CD14-positive monocyte (primary cell): ENCODE data around the gene LGI2. TPM values are rescaled to one million over a fixed set of nuclear protein-coding genes. Genes with fewer than 3 reads are reported as not detected.

ENCODE experiments used
- DNase-seq, 3 donors: peaks; one replicate each; pipeline ENCODE4 v3.0.0-alpha.2; 2011 to 2022
- H2AFZ ChIP-seq: 2 replicates; pipeline ENCODE4 v1.6.0; 2012; ENCODE audit warnings: mild to moderate bottlenecking, low read depth, low read length, inconsistent platforms; ENCODE audit not compliant: insufficient read depth, poor library complexity, severe bottlenecking
- H3K27ac ChIP-seq, 2 donors: 1 replicate in 1 of 2; 2 replicates in 1 of 2; pipeline ENCODE4 v1.5.1; 2012 to 2013; ENCODE audit warnings: low read length in 2 of 2, control low read depth in 1 of 2, inconsistent platforms in 1 of 2, low read depth in 1 of 2, mild to moderate bottlenecking in 1 of 2
- H3K27me3 ChIP-seq, 2 donors: one replicate each; pipeline versions ENCODE4 v1.6.0 to v1.6.1; 2011 to 2013; ENCODE audit warnings: low read length in 2 of 2; ENCODE audit not compliant: control insufficient read depth in 2 of 2, insufficient read depth in 2 of 2
- H3K36me3 ChIP-seq, 2 donors: replicated peaks in 1 of 2; 1 replicate in 1 of 2; 2 replicates in 1 of 2; pipeline versions ENCODE4 v1.5.1 to v1.6.1; 2012 to 2013; ENCODE audit warnings: low read length in 2 of 2, control low read depth in 1 of 2, inconsistent platforms in 1 of 2, mild to moderate bottlenecking in 1 of 2; ENCODE audit not compliant: insufficient read depth in 2 of 2, control insufficient read depth in 1 of 2
- H3K4me1 ChIP-seq, 2 donors: 1 replicate in 1 of 2; 2 replicates in 1 of 2; pipeline versions ENCODE4 v1.5.1 to v1.6.1; 2012 to 2013; ENCODE audit warnings: low read length in 2 of 2, control low read depth in 1 of 2, inconsistent platforms in 1 of 2, mild to moderate bottlenecking in 1 of 2, moderate library complexity in 1 of 2; ENCODE audit not compliant: insufficient read depth in 2 of 2, control insufficient read depth in 1 of 2
- H3K4me2 ChIP-seq: replicated peaks from 2 replicates; pipeline ENCODE3; 2012; ENCODE audit warnings: low read length, moderate library complexity, mild to moderate bottlenecking; ENCODE audit not compliant: poor library complexity, severe bottlenecking; ENCODE audit errors: extremely low read depth
- H3K4me3 ChIP-seq, 3 experiments: fragments of 200-600 bp in 1 of 3; sonication (generic) in 1 of 3; replicated peaks in 1 of 3; 1 replicate in 2 of 3; 2 replicates in 1 of 3; pipeline ENCODE4 v1.5.1; 2011 to 2013; ENCODE audit warnings: low read length in 3 of 3, mild to moderate bottlenecking in 3 of 3, control low read depth in 2 of 3, low read depth in 2 of 3, inconsistent platforms in 1 of 3, moderate library complexity in 1 of 3
- H3K79me2 ChIP-seq: 2 replicates; pipeline ENCODE4 v1.6.0; 2012; ENCODE audit warnings: mild to moderate bottlenecking, control low read depth, inconsistent platforms, low read length, moderate library complexity; ENCODE audit not compliant: insufficient read depth
- H3K9ac ChIP-seq: 2 replicates; pipeline ENCODE4 v1.6.0; 2017; ENCODE audit warnings: low read length, mild to moderate bottlenecking; ENCODE audit not compliant: insufficient read depth, poor library complexity, severe bottlenecking
- H3K9me3 ChIP-seq, 2 donors: replicated peaks in 1 of 2; 1 replicate in 1 of 2; 2 replicates in 1 of 2; pipeline versions ENCODE4 v1.5.1 to v1.6.1; 2012 to 2013; ENCODE audit warnings: low read length in 2 of 2, control low read depth in 1 of 2; ENCODE audit not compliant: control insufficient read depth in 1 of 2, insufficient read depth in 1 of 2
- H4K20me1 ChIP-seq: 2 replicates; pipeline ENCODE4 v1.6.0; 2012; ENCODE audit warnings: mild to moderate bottlenecking, low read length, control low read depth, moderate library complexity; ENCODE audit not compliant: insufficient read depth
- H3K27ac Mint-ChIP-seq, 7 donors: one replicate each; pipeline ENCODE4 v1.8.0; 2020; ENCODE audit warnings: mild to moderate bottlenecking in 7 of 7, mixed read lengths in 7 of 7, moderate library complexity in 6 of 7, inconsistent platforms in 2 of 7
- H3K27me3 Mint-ChIP-seq, 3 donors: one replicate each; pipeline ENCODE4 v1.8.0; 2021 to 2022; ENCODE audit warnings: low read depth in 3 of 3, mild to moderate bottlenecking in 3 of 3, mixed read lengths in 3 of 3, moderate library complexity in 3 of 3, inconsistent platforms in 1 of 3
- H3K36me3 Mint-ChIP-seq, 2 donors: one replicate each; pipeline ENCODE4 v1.8.0; 2020; ENCODE audit warnings: mixed read lengths in 2 of 2, inconsistent platforms in 1 of 2, mild to moderate bottlenecking in 1 of 2
- H3K4me1 Mint-ChIP-seq: one replicate; pipeline ENCODE4 v1.8.0; 2020; ENCODE audit warnings: mild to moderate bottlenecking, mixed read lengths
- H3K4me3 Mint-ChIP-seq, 2 donors: one replicate each; pipeline ENCODE4 v1.8.0; 2020; ENCODE audit warnings: mild to moderate bottlenecking in 2 of 2, mixed read lengths in 2 of 2, moderate library complexity in 1 of 2
- H3K9me3 Mint-ChIP-seq, 7 donors: one replicate each; pipeline ENCODE4 v1.8.0; 2020 to 2022; ENCODE audit warnings: mixed read lengths in 7 of 7, mild to moderate bottlenecking in 6 of 7, moderate library complexity in 6 of 7, inconsistent platforms in 2 of 7
- CTCF ChIP-seq: fragments of 200-600 bp; IDR thresholded peaks from one replicate; pipeline ENCODE4 v1.8.0; 2022; ENCODE audit warnings: antibody characterized with exemption, mild to moderate bottlenecking
- WGBS: methylation state at CpG from one replicate; pipeline ENCODE4 v1.1.5; 2013; ENCODE audit warnings: missing lambda C conversion rate; ENCODE audit not compliant: insufficient coverage; 5-methylcytosine and 5-hydroxymethylcytosine counted together
- intact Hi-C, 2 donors: fragments of 100-400 bp; cut with micrococcal nuclease; formaldehyde crosslinking; loops; one replicate each; pipeline versions ENCODE4 v1.15.0 to v1.15.1; 2023
- polyA plus RNA-seq, 3 donors: library from polyadenylated mRNA; depleted of rRNA in 1 of 3; unstranded in 2 of 3; stranded (reverse) in 1 of 3; fragments of 300-500 nt in 2 of 3; fragments of >200 nt in 1 of 3; fragmentation: Illumina TruSeq in 2 of 3; gene quantifications; 1 replicate in 2 of 3; 2 replicates in 1 of 3; pipeline ENCODE4 v1.2.3, GENCODE V29; 2012 to 2021

Gene LGI2
- polyA plus RNA-seq, 3 donors, result 0.30 to 0.33 TPM; not detected in 1

- H3K27me3 Mint-ChIP-seq, result peaks cover 57 to 80% (median 77%) of the 10 kb centered on the region in 3 donors
- no peak for TF ChIP-seq CTCF
- peak overlapping the region in 1 of 2 donors; percentile 79 for H3K4me3 Mint-ChIP-seq
- H4K20me1 ChIP-seq, result no peaks in the 10 kb centered on the region
- H3K27ac ChIP-seq, result no peak overlapping the region
- no peak overlapping the region for H3K27ac Mint-ChIP-seq
- intact Hi-C loops, result no loop called here
- peaks cover 0 to 32% of the 10 kb centered on the region in 2 donors for H3K9me3 ChIP-seq
- no peaks in the 10 kb centered on the region for H3K36me3 ChIP-seq
- no peak overlapping the region for H2AFZ ChIP-seq
- H3K9me3 Mint-ChIP-seq, result peaks cover 6 to 32% (median 16%) of the 10 kb centered on the region in 7 donors
- H3K79me2 ChIP-seq, result no peaks in the 10 kb centered on the region
- 83% methylated on average over 1 of the region's 2 CpGs for WGBS
- no peak overlapping the region for H3K4me3 ChIP-seq
- no peak overlapping the region for H3K4me2 ChIP-seq
- H3K9ac ChIP-seq, result no peak overlapping the region
- peaks cover 4% of the 10 kb centered on the region in 2 donors for H3K36me3 Mint-ChIP-seq
- no peak for DNase-seq
- H3K4me1 Mint-ChIP-seq, result peaks cover 4% of the 10 kb centered on the region
- H3K27me3 ChIP-seq, result peaks cover 62 to 78% of the 10 kb centered on the region in 2 donors
- H3K4me1 ChIP-seq, result no peaks in the 10 kb centered on the region
These were observed 1.4 kb upstream of the LGI2 start for GRCh38 chr4:25032126-25032525.

GRCh38 chr4:25031077-25031621 lies 403 bp upstream of the LGI2 start:
- peaks cover 0 to 32% of the 10 kb centered on the region in 2 donors for H3K9me3 ChIP-seq
- H3K79me2 ChIP-seq, result no peaks in the 10 kb centered on the region
- no peak overlapping the region for H2AFZ ChIP-seq
- no peak overlapping the region for H3K27ac ChIP-seq
- H3K36me3 ChIP-seq, result no peaks in the 10 kb centered on the region
- H3K27me3 ChIP-seq, result peaks cover 69 to 84% of the 10 kb centered on the region in 2 donors
- intact Hi-C loops, result no loop called here
- Mint-ChIP-seq H3K4me3 (peak overlapping the region in 1 of 2 donors; percentile 79), H3K9me3 (peaks cover 6 to 32% (median 16%) of the 10 kb centered on the region in 7 donors), H3K4me1 (peaks cover 4% of the 10 kb centered on the region), H3K27me3 (peaks cover 54 to 83% (median 80%) of the 10 kb centered on the region in 3 donors), H3K27ac (no peak overlapping the region), H3K36me3 (peaks cover 4% of the 10 kb centered on the region in 2 donors)
- no peaks in the 10 kb centered on the region for H3K4me1 ChIP-seq
- TF ChIP-seq CTCF, result no peak
- DNase-seq, result no peak
- H3K9ac ChIP-seq, result no peak overlapping the region
- 6% methylated on average over 14 of the region's 26 CpGs for WGBS
- H3K4me2 ChIP-seq, result no peak overlapping the region
- H3K4me3 ChIP-seq, result no peak overlapping the region
- H4K20me1 ChIP-seq, result no peaks in the 10 kb centered on the region
